SK-N-SH (cell line): Measurements from ENCODE around the gene SLIT1. TPM values are rescaled to one million over a fixed set of nuclear protein-coding genes. Genes with fewer than 3 reads are reported as not detected.

ENCODE experiments used
- CTCF ChIA-PET: fragments of 300-600, 350-600 bp; formaldehyde crosslinking; extraction: SDS; loops from one replicate; lab custom pipeline; 2021; lab: Yijun Ruan, JAX
- POLR2A ChIA-PET: fragments of 350-600 bp; sonication (Branson Sonifier 250); formaldehyde crosslinking; extraction: SDS; loops from one replicate; lab custom pipeline; 2020; ENCODE audit warnings: antibody characterized with exemption, inconsistent platforms; lab: Yijun Ruan, JAX
- DNase-seq: peaks from one replicate; pipeline ENCODE4 v3.0.0; 2012
- H2AFZ ChIP-seq: fragments of 200-600 bp; sonication (generic); 2 replicates; pipeline ENCODE4 v1.8.1; 2016; ENCODE audit warnings: antibody characterized with exemption, mild to moderate bottlenecking, low read depth
- H3F3A ChIP-seq: fragments of 200-600 bp; sonication (generic); replicated peaks from 2 replicates; pipeline ENCODE3; 2016; ENCODE audit warnings: antibody characterized with exemption, mild to moderate bottlenecking; ENCODE audit not compliant: insufficient read depth
- H3K27ac ChIP-seq, 2 experiments: fragments of 200-500 bp in 1 of 2; fragments of 200-600 bp in 1 of 2; sonication (Bioruptor generic) in 1 of 2; sonication (generic), shearing (Covaris generic) in 1 of 2; 2 replicates each; pipeline versions ENCODE4 v1.5.1 to v1.6.1; 2014 to 2016; ENCODE audit warnings: low read depth in 2 of 2, inconsistent platforms in 1 of 2, low read length in 1 of 2, mild to moderate bottlenecking in 1 of 2, mixed read lengths in 1 of 2
- H3K27me3 ChIP-seq: fragments of 200-600 bp; sonication (generic), shearing (Covaris generic); 2 replicates; pipeline ENCODE4 v1.6.1; 2016; ENCODE audit warnings: mixed run types; ENCODE audit not compliant: insufficient read depth
- H3K36me3 ChIP-seq, 2 experiments: fragments of 200-500 bp in 1 of 2; fragments of 200-600 bp in 1 of 2; sonication (Bioruptor generic) in 1 of 2; sonication (generic) in 1 of 2; replicated peaks in 1 of 2; 2 replicates each; pipeline versions ENCODE3 to v1.5.1; 2014 to 2016; ENCODE audit warnings: low read length in 1 of 2, mild to moderate bottlenecking in 1 of 2; ENCODE audit not compliant: insufficient read depth in 2 of 2, control insufficient read depth in 1 of 2
- H3K4me1 ChIP-seq, 2 experiments: fragments of 200-500 bp in 1 of 2; fragments of 200-600 bp in 1 of 2; sonication (Bioruptor generic) in 1 of 2; sonication (generic), shearing (Covaris generic) in 1 of 2; 2 replicates each; pipeline versions ENCODE4 v1.5.1 to v1.6.1; 2014 to 2016; ENCODE audit warnings: low read depth in 1 of 2, low read length in 1 of 2, mixed run types in 1 of 2; ENCODE audit not compliant: insufficient read depth in 2 of 2, control insufficient read depth in 1 of 2
- H3K4me2 ChIP-seq: fragments of 200-600 bp; sonication (generic), shearing (Covaris generic); 2 replicates; pipeline ENCODE4 v1.6.1; 2017; ENCODE audit warnings: mixed run types
- H3K4me3 ChIP-seq, 2 experiments: fragments of 200-500 bp in 1 of 2; fragments of 200-600 bp in 1 of 2; sonication (Bioruptor generic) in 1 of 2; sonication (generic), shearing (Covaris generic) in 1 of 2; 2 replicates each; pipeline versions ENCODE4 v1.5.1 to v1.8.1; 2014 to 2016; ENCODE audit warnings: low read depth in 2 of 2, inconsistent platforms in 1 of 2, low read length in 1 of 2, mild to moderate bottlenecking in 1 of 2, mixed read lengths in 1 of 2, moderate library complexity in 1 of 2
- H3K79me2 ChIP-seq: fragments of 200-600 bp; sonication (generic); 2 replicates; pipeline ENCODE4 v1.8.1; 2017; ENCODE audit warnings: mild to moderate bottlenecking; ENCODE audit not compliant: insufficient read depth
- H3K9ac ChIP-seq: fragments of 200-600 bp; sonication (generic); 2 replicates; pipeline ENCODE4 v1.6.1; 2017; ENCODE audit warnings: mixed run types
- H3K9me2 ChIP-seq: fragments of 200-600 bp; sonication (generic); 2 replicates; pipeline ENCODE4 v1.6.1; 2017; ENCODE audit warnings: mixed run types
- H3K9me3 ChIP-seq: fragments of 200-600 bp; sonication (generic); 2 replicates; pipeline ENCODE4 v1.6.1; 2017; ENCODE audit warnings: mixed run types, mild to moderate bottlenecking, moderate library complexity
- H4K20me1 ChIP-seq: fragments of 200-600 bp; sonication (generic); 2 replicates; pipeline ENCODE4 v1.6.1; 2017; ENCODE audit warnings: mild to moderate bottlenecking, mixed run types; ENCODE audit not compliant: insufficient read depth
- EZH2phosphoT487 ChIP-seq: fragments of 200-600 bp; sonication (generic); IDR thresholded peaks from 2 replicates; pipeline ENCODE4 v1.6.1; 2017; ENCODE audit warnings: low read depth, mixed run types, mild to moderate bottlenecking, antibody characterized with exemption, moderate library complexity, borderline replicate concordance
- FOSL2 ChIP-seq: IDR thresholded peaks from 2 replicates; pipeline ENCODE4 v1.4.0; 2012; ENCODE audit warnings: low read depth, mild to moderate bottlenecking, moderate library complexity, borderline replicate concordance
- FOXJ3 ChIP-seq: sonication (generic); formaldehyde crosslinking; IDR thresholded peaks from 2 replicates; pipeline ENCODE4 v1.5.1; 2020; ENCODE audit warnings: mild to moderate bottlenecking, missing genetic modification reagents
- GATA2 ChIP-seq: sonication (generic); formaldehyde crosslinking; IDR thresholded peaks from 2 replicates; pipeline ENCODE4 v1.5.0; 2020; ENCODE audit warnings: mild to moderate bottlenecking, missing genetic modification reagents
- JUND ChIP-seq: IDR thresholded peaks from 2 replicates; pipeline ENCODE4 v1.4.0; 2012
- MAX ChIP-seq: IDR thresholded peaks from 2 replicates; pipeline ENCODE4 v1.4.0; 2012; ENCODE audit warnings: low read depth
- MEF2A ChIP-seq: IDR thresholded peaks from 2 replicates; pipeline ENCODE4 v1.4.0; 2012; ENCODE audit warnings: low read depth, borderline replicate concordance
- POLR2AphosphoS5 ChIP-seq: IDR thresholded peaks from 2 replicates; pipeline ENCODE4 v1.6.1; 2012; ENCODE audit warnings: low read depth, low read length
- SMC3 ChIP-seq: IDR thresholded peaks from 2 replicates; pipeline ENCODE4 v1.6.1; 2012; ENCODE audit warnings: low read depth, low read length, improper control_type of control experiment
- TAF1 ChIP-seq: IDR thresholded peaks from 2 replicates; pipeline ENCODE4 v1.6.1; 2012; ENCODE audit warnings: low read depth, mild to moderate bottlenecking, low read length, moderate library complexity, borderline replicate concordance
- ZBTB33 ChIP-seq: IDR thresholded peaks from 2 replicates; pipeline ENCODE4 v1.4.0; 2012; ENCODE audit warnings: low read depth, borderline replicate concordance
- WGBS: methylation state at CpG from one replicate; pipeline ENCODE4 v1.1.6; 2017; ENCODE audit warnings: low lambda C conversion rate; 5-methylcytosine and 5-hydroxymethylcytosine counted together
- polyA plus RNA-seq, 3 experiments: library from polyadenylated mRNA; depleted of rRNA; stranded (reverse); fragments of >200 nt; gene quantifications; 2 replicates each; pipeline ENCODE4 v1.2.3, GENCODE V29; 2012
- TF ChIP-seq, protein P1 (sequence below): IDR thresholded peaks from 2 replicates; pipeline ENCODE4; 2012
- TF ChIP-seq, protein P2 (sequence below): fragments of 200-600 bp; sonication (generic); IDR thresholded peaks from 2 replicates; pipeline ENCODE4 v1.6.1; 2017; ENCODE audit warnings: antibody characterized with exemption, mild to moderate bottlenecking, moderate library complexity
- TF ChIP-seq, protein P3 (sequence below): fragments of 150-350 bp; IDR thresholded peaks from 2 replicates; pipeline ENCODE4 v1.6.1; 2017; ENCODE audit warnings: antibody characterized with exemption, low read length, low read depth, borderline replicate concordance
- TF ChIP-seq, protein P4 (sequence below): fragments of 150-350 bp; IDR thresholded peaks from 2 replicates; pipeline ENCODE4 v1.6.1; 2016; ENCODE audit warnings: mild to moderate bottlenecking, low read depth, low read length

The SLIT1 gene
- polyA plus RNA-seq, 1 of the 3 experiments (the other 2 are of a cell fraction), result 0.05 TPM

GRCh38 chr10:97065686-97066660, 119.8 kb downstream of the SLIT1 start:
- Histone ChIP-seq H2AFZ (no peak overlapping the region), H3K9me3 (no peaks in the 10 kb centered on the region), H3K4me2 (no peak overlapping the region), H3F3A (no peaks in the 10 kb centered on the region), H3K27me3 (no peaks in the 10 kb centered on the region)
- TF ChIP-seq FOXJ3 (CRISPR knock-in tag) (no peak), EZH2phosphoT487 (no peak), ZBTB33 (no peak), JUND (no peak), FOSL2 (no peak), POLR2AphosphoS5 (no peak), TAF1 (no peak), SMC3 (no peak), MAX (no peak), GATA2 (CRISPR knock-in tag) (no peak), MEF2A (no peak)
- TF ChIP-seq, protein P1, sequence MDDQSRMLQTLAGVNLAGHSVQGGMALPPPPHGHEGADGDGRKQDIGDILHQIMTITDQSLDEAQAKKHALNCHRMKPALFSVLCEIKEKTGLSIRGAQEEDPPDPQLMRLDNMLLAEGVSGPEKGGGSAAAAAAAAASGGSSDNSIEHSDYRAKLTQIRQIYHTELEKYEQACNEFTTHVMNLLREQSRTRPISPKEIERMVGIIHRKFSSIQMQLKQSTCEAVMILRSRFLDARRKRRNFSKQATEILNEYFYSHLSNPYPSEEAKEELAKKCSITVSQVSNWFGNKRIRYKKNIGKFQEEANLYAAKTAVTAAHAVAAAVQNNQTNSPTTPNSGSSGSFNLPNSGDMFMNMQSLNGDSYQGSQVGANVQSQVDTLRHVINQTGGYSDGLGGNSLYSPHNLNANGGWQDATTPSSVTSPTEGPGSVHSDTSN, result no peak
- TF ChIP-seq, protein P2, sequence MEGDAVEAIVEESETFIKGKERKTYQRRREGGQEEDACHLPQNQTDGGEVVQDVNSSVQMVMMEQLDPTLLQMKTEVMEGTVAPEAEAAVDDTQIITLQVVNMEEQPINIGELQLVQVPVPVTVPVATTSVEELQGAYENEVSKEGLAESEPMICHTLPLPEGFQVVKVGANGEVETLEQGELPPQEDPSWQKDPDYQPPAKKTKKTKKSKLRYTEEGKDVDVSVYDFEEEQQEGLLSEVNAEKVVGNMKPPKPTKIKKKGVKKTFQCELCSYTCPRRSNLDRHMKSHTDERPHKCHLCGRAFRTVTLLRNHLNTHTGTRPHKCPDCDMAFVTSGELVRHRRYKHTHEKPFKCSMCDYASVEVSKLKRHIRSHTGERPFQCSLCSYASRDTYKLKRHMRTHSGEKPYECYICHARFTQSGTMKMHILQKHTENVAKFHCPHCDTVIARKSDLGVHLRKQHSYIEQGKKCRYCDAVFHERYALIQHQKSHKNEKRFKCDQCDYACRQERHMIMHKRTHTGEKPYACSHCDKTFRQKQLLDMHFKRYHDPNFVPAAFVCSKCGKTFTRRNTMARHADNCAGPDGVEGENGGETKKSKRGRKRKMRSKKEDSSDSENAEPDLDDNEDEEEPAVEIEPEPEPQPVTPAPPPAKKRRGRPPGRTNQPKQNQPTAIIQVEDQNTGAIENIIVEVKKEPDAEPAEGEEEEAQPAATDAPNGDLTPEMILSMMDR, result no peak
- TF ChIP-seq, protein P3, sequence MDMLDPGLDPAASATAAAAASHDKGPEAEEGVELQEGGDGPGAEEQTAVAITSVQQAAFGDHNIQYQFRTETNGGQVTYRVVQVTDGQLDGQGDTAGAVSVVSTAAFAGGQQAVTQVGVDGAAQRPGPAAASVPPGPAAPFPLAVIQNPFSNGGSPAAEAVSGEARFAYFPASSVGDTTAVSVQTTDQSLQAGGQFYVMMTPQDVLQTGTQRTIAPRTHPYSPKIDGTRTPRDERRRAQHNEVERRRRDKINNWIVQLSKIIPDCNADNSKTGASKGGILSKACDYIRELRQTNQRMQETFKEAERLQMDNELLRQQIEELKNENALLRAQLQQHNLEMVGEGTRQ, result no peak
- TF ChIP-seq, protein P4, sequence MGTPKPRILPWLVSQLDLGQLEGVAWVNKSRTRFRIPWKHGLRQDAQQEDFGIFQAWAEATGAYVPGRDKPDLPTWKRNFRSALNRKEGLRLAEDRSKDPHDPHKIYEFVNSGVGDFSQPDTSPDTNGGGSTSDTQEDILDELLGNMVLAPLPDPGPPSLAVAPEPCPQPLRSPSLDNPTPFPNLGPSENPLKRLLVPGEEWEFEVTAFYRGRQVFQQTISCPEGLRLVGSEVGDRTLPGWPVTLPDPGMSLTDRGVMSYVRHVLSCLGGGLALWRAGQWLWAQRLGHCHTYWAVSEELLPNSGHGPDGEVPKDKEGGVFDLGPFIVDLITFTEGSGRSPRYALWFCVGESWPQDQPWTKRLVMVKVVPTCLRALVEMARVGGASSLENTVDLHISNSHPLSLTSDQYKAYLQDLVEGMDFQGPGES, result no peak
- TF ChIP-seq, all 33 proteins: peak for 0
- H3K27ac ChIP-seq, result no peak overlapping the region
- no peak overlapping the region for H3K9ac ChIP-seq
- DNase-seq, result no peak
- no peaks in the 10 kb centered on the region for H3K9me2 ChIP-seq
- no peak overlapping the region for H3K4me3 ChIP-seq
- no peaks in the 10 kb centered on the region; a peak in 1 of 4 replicates for H3K4me1 ChIP-seq
- no peaks in the 10 kb centered on the region for H4K20me1 ChIP-seq
- ChIA-PET CTCF (interaction anchor here (1.0 to 21.7 kb wide), 8 partner anchors 9 to 425 kb away, joined by 3 to 894 read pairs (median 3); no protein-coding TSS in a partner anchor), POLR2A (no interaction called here)
- WGBS, result 51% methylated on average over 10 of the region's 18 CpGs
- no peaks in the 10 kb centered on the region for H3K79me2 ChIP-seq
- H3K36me3 ChIP-seq, result no peaks in the 10 kb centered on the region
